ENCODE data around the gene RAI14.

RAI14 gene

DNA sequence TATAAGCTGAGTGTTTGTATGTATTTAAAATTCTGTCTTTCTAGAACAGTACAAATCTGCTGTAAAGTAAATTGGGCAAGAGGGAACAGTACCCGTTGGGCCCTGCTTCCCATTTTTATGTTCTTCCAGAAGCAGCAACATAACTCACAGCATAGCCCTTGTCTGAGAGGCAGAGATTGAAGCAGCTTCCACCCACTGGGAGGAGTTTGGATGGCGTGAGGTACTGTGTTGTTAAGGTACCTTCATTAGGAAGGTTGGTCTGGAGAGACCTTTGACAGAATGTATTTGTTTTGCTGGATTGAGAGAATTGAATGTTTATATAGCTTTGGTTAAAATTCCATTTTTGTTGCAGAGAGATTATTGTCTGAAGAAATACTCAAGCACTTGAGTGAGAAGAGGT, 24.8 kb downstream of the RAI14 start:
- no peak for DNase-seq

GRCh38 chr5:34682926-34683623, 26.9 kb downstream of the RAI14 start:
- DNase-seq: peak; percentile 11

DNA sequence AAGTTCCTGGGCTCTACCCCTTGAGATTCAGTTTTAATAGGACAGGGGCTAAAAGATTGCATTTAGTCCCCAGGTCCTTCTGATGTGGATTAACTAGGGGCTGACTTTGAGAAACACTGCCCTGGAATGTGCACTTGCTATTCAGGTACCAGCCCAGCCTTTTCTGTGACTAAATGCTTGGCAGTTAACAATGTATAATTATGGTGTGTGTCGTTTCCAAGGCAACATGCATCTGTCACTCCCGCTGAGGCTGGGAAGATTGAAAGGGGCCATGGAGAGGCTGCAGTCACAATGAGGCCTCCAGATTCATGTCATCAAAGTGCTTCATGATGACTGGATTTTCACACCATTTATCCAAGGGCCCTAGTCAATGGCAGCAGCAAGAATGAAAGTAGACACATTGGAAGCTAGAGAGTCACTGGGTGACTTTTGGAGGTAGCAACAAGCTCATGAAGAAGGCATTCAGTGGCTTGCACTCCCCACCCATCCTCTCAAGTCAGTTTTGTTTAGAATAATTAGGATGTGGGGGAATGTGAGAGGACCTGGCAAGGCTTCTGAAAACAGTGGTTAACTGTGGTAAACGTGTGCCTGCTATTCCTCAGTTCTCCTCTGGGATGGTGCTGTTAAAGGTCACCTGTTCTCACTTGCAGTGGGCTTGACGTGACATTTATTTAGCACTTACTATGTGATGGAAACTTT, 28.3 kb downstream of the RAI14 start:
- DNase-seq: peak; percentile 3

- DNase-seq: no peak
Measured at GRCh38 chr5:34684980-34685352, 28.8 kb downstream of the RAI14 start.

- no peak for DNase-seq
Measured at GRCh38 chr5:34685485-34686165, 29.5 kb downstream of the RAI14 start.

DNA sequence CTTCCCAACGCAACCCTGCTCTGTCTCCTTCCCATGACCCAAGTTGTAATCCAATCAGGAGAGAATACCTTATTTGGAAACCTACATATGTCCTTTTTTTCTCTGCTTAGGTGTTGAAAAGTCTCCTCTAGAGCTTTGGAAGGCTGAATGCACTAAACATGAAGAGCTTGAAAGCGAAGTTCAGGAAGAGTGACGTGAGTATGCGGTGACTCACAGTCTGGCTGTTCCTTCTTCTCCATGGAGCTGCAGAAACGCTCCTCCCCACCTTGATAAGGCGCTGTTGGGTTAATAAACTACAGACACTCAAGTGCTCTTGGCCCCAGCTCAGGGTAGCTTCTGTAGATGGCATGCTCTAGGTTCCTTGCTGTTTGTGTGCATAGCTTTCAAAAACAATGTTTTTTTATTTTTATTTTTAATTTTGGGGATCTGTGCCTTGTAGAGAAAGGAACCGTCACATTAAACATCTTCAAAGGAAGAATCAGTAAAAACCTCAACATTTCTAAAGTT, 30.7 kb downstream of the RAI14 start:
- DNase-seq: no peak

GRCh38 chr5:34687269-34688011, 31.3 kb downstream of the RAI14 start:
- no peak for DNase-seq

DNA sequence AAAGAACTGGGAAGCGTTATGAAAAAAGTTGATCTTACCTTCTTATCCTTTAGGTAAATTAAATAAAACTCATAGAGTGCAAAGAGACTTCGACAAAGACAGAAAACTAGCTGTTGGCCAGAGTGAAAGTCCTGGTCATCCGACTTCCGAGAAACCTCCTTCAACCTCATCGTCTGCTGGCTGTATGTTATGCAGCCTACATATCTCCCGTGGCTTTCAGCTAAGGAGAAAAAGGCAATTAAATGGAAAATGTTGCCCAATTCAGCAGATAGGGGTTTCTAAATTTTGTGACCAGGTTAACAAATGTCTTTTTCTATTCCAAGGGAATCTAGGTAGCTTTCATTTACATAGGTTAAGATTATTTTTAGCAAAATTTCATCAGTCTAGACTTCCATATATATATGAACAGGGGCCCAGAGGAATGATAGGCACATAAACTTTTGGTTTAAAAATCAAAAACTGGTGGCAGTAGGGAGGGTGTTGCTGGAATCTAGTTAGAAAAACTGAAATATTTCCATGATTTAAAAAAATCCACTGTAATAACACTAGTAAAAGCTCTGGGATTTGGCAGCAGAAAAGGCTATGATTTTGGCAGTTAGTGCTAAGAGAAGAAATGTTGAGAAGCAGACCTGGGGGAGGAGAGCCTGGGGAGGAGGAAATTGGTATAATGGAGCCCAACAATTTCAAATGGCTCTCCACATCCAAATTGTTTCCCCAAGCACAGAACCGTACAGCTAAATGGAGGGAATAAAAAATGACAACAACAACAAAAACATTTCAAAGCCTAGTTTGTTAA, 32.1 kb downstream of the RAI14 start:
- no peak for DNase-seq

GRCh38 chr5:34690301-34690700, 34.2 kb downstream of the RAI14 start:
- DNase-seq: no peak

DNA sequence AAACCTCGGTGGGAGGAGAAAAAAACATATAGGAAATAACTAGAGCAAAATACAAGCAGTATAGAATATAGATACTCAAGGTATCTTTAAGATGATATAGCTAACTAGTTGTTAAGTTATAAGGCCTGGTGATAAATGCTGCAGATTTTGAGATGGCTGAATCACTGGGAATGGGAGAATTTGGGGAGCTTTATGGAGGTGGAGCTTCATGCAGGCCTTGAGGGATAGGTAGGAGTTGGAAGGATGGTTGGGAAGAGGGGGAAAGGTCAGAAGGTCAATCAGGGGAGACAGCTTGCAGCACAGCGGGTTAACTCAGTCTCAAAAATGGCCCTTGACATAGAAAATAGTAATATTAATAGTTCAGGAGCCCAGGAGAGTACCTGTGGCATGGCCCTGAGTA, 34.8 kb downstream of the RAI14 start:
- DNase-seq: no peak

DNA sequence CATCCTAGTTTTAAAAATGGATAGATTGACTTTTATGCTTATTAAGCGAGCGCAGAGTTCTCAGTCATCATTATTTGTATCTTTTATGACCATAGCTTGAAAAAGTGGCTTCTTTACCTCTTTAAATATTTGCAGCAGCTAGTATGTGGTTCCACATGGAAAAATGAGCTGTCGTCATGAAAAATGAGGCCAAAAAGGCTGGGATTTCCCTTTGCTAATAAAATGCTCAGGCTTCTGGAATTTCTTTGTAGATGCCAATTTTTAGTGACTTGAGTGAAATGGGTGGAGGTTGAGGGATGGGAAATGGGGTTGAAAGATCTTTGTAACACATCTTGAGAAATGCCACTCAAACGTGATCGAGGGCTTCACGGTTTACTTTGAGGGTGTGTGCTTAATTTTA, 35.2 kb downstream of the RAI14 start:
- no peak for DNase-seq

DNA sequence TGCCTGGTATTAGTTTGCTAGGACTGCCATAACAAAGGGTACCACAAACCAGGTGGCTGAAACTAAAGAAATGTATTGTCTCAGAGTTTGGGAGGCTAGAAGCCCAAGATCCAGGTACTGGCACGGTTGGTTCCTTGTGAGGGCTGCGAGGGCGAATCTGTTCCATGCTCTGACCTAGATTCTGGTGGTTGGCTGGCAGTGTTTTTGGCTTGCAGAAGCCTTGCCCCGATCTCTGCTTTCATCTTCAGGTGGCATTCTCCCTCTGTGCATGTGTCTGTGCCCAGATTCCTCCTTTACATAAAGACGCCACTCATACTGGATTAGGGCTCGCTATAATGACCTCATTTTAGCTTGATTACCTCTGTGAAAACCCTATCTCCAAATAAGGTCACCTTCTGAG, 36.7 kb downstream of the RAI14 start:
- DNase-seq: no peak

GRCh38 chr5:34694012-34694411, 37.9 kb downstream of the RAI14 start:
- DNase-seq: no peak

GRCh38 chr5:34694685-34695084, 38.6 kb downstream of the RAI14 start:
- DNase-seq: no peak

- DNase-seq: no peak
Measured at GRCh38 chr5:34695275-34696027, 39.3 kb downstream of the RAI14 start.

DNA sequence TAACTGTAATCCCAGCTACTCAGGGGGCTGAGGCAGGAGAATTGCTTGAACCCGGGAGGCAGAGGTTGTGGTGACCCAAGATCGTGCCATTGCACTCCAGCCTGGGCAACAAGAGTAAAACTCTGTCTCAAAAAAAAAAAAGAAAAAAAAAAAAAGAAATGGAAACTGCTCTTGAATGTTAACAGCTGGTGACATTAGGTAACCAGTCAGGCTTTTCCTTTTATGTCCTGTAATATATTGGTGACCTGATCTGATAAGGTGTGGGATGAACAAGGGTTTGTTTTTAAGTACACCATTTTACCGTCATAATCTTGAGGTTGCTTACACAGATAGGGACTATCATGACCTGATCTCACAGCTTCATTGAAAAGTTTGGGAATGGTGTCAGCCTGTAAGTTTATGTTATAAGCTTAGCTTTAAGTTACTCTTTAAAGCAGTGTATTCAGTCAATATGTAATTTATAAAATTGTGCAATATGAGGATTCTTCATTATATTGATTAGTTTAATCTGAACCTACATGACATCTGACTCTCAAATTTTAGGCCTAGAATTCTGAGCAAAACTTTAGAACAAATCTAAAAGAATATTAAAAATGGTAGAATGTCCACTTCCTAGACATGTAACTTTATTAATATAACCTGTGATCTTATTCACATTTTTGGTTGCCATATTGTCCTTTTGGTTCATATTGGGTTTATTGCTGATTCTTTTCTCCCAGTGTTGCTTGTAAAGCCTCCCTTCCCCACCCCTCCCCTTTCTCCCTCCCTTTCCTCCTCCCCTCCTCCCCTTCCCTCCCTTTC, 41.4 kb downstream of the RAI14 start:
- no peak for DNase-seq

- DNase-seq: no peak
Measured at GRCh38 chr5:34698109-34698419, 41.9 kb downstream of the RAI14 start.

GRCh38 chr5:34698754-34699153, 42.6 kb downstream of the RAI14 start:
- DNase-seq: no peak

DNA sequence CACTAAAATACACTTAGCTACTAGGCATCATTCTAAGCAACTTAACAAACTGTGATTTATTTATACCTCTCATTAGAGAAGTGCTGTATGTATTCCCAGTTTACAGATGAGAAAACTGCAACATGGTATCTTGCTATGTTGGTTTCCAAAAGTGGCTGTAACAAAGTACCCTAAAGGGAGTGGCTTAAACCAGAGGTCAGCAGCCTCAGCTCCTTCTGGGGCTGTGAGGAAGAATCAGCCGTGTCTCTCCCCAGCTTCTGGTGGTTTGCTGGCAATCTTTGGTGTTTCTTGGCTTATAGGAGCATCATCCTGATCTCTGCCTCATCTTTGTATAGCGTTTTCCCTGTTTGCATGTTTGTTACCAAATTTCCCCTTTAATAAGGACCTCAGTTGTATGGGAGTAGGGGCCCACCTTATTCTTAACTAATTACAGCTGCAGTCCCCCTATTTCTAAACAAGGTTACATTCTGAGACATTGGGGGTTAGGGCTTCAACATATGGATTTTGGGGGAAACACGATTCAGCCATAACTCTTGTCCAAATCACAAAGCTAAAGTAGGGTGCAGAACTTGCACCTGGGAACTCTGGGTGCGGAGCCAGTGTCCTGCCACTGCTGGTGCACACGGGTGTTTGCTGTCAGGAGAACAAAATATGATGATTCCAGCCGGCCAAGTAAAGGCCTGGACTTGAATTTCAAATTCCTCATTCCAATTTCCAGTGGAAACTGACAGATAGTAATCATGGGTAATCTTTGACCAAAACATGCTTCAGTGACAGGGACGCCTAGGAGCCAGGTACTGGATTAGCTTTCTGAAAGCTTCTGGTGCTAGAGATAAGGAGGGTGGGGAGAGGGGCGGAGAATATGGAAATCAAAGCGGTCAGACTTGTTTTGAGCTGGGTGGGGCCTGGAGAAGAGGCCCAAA, 43.3 kb downstream of the RAI14 start:
- no peak for DNase-seq

DNA sequence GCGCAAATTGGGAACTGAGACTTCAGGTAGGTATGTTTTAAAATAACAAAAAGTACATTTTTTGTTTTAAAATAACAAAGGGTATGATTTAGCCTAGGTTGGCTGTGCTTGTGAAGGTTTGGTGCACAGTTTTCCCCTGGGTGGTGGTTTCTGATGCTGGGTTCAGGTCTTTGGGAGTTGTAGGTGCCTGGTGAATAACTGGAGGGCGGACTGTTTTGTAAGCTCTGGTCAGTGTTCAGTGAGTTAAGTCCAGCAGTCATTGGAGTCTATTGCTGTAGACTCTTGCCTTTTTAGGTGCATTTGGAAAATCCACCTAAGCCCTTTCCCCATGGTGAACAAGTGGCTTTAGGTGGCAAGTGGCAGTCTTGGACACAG, 43.9 kb downstream of the RAI14 start:
- no peak for DNase-seq

All from DMS 273 treated with DMSO at 0.1 percent for 48 hours (cell line).